Activated T-cell treated with anti-CD3 and anti-CD28 coated beads, Interleukin-2, amount 50 U/mL, for 1 hour (primary cell): ENCODE measurements around the gene DPF3.

ENCODE experiments used
- DNase-seq: peaks from one replicate; pipeline ENCODE4 v3.0.0-alpha.2; 2020

The DPF3 gene

DNA sequence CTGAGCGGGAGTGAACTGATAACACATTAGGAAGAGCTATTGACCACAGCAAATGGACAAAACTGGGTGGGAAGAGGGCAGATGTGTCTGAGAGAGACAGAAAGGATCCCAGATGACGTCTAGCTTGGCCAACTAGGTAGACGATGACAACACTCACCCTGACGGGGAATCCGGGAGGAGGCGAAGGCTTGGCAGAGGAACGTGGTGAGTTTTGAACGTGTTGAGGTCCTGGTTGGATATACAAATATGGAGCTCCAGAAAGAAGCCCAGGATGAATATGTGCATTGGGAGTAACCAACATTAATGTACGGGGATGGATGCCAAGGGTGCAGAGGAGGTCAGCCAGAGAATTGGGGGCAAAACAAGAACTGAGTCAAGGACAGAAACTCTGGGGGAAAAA lies 60.7 kb downstream of the DPF3 start:
- DNase-seq: no peak

DNA sequence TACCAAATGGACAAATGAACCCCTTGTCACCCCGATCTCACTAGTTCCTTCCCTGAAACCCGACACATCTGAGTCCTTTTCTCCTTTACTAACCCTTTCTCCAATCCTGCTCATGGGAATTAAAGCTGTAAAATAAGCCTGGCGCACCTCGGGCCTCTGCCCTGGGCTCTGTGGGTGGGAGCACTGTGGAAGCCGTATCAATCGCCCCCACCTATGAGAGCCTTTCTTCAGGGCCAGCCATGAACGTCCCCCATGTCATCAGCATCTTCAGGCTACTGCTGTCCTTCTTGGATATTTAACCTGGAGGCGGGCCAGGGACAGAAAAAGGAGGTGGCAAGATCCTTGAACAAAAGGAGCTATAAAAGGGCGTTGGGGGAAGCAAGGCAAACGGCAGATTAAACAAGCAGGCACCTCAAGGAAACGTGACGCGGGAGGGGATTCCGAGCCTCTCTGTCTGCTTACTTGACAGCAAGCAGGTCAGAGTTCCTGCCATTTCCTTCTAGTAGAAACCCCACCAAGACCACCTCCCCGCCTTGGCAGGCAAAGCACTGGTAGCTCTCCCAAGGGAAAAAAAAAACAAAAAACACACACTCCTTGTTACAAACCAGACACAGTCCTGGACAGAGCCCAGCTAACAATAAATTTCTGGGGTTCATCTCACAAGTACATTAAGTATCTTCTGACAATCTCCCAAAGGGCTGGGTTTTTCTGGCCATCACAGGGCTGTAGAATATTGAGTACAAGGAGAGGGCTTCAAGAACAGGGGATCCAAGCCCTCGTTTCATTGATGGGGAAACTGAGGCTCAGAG lies 62.9 kb downstream of the DPF3 start:
- no peak for DNase-seq

DNA sequence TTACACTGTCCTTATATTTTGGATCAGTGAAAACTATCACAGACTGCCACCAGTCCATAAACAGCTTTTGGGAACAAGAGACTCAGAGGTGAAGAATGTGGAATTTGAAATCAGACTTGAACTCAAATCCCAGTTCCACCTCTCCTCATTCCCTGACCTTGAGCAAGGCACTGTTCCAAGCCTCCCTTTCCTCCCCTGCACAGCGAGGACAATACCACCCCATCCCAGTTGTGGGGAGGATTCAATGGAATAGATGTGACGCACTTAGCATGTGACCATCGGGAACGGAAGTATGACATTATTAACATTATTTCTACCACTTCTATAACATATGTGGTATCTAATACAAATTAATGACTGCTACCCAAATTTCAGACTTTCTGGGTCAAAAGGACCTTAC lies 63.5 kb downstream of the DPF3 start:
- no peak for DNase-seq

DNA sequence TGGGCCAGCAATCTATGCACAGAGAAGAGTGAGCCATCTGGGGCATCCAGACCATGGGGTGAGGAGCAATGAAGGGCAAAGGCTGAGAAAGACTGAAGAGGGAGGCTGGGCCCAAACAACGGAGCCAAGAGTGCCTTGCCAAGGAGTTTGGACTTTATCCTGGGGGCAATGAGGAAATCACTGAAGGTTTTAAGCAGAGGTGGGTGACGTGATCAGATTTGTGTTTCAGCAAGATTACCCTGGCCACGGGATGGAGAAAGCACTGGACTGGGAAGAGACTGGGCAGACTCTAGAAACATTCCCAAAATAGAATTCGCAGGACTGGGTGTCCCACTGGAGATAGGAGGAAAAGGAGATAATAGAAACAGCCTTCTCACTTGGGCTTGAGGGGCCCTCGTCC lies 65.3 kb downstream of the DPF3 start:
- no peak for DNase-seq

DNA sequence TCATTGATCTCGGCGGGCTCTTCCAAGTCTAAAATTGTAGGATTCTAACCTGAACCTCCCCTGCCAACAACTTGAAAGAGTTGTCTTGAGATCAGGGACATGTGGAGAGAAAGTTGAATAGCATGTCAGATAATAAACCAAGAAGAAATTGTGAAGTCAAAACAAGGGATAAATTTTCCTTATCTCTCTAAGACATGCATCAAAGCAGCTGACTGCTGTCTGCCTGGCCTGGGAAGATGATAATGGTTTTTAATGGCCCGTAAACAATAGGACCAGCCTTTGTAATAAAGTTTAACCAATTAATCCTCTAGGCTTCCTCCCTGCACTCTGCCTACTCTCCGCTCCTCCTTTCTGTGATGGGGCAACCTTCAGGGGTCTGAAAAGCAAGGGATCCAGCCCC lies 67.9 kb downstream of the DPF3 start:
- DNase-seq: no peak

DNA sequence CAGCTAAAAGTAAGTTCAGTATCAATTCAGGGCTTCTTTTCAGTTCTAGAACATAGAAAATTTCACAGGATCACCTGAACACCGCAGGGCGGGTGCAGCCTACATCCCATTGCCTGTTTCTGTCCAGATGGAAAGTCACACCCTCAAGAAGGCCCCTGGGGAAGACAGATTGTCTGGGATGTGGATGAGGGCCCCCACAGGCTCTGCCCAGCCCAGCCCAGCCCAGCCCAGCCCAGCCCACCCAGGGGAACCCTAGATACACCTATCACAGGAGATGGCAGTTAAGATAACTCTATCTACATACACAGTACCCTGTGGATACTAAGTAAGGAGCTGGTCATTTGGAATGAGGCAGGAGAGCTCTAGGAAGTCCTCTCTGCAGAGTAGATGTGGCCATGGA lies 68.4 kb downstream of the DPF3 start:
- no peak for DNase-seq

DNA sequence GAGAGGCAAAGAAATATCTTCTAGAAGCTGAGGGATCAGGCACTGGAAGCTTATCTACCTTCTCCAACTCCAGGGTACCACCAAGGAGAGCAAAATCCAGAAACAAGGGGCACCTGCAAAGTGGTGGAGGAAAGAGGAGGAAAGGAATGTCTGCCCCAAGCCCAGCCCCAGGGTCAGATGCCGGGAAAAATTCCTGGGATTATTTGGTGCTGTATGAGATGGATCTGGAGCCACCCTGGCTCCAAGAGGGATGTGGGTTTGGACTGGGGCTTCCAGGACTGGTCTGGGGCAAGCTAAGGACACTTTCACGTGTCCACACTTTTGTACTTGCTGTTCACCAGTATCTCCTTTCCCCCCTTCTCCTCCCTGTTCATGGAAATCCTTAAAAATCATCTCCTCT lies 69.8 kb downstream of the DPF3 start:
- no peak for DNase-seq

DNA sequence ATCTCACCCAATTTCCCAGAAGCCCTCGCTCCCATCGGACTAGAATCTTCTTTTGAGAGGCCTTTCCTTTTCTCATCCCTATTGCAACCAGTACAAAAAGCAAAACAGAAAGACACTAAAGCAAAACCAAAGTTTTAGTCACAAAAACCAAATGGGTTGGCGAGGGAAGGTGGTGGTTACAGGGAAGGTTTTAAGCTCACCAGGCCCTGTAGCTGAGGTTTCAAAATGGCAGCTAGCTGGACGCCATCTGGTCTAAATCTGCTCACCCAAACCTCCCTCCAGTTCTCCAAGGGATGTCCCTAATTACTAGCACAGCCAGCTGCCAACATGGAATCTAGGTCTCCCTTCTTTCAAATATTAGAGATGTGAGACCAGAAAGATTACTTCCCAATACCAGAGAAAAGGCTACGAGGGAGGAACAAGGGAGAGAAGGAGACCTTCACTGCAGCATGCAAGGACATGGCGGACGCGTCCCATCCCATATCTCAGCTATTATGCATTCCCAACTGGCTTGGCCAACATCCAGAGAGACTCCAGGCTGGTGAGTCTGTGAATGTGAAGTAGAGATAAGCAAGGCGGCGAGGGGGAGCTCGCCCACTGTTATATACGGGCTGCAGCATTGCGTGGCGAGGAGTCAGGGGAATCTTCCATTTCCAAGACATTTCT lies 70.8 kb downstream of the DPF3 start:
- DNase-seq: no peak

DNA sequence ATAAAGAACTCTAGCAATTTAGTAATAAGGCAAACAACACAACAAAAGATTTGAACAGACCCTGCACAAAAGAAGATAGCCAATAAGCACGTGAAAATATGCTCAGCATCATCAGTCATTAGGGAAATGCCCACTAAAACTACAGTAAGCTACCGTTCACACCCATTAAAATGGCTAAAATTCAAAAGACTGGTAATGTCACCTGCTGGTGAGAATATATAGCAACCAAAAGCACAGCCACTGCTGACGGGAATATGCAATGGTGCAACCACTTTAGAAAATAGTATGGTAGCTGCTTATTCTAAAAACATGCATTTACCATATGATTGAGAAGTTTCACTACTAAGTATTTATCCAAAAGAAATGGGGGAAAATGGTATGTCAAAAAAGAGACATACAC lies 74.9 kb downstream of the DPF3 start:
- DNase-seq: no peak

DNA sequence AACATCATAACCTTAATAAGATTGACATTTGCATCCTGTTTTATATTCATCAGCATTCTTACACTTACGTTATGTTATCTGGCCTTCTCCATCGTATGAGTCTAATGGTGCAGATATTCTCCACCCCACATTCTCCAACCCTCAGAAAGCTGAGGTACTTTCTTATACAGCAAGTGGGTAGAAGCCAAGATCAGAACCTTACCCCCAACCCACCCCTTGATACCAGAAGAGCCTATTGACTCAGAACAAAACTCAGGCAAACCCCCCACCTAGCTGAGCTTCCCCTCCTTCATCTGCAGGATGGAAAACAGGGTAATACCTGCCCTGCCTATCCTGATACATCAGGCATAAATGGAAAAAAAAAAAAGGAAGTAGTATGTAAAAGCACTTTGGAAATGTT lies 77.6 kb downstream of the DPF3 start:
- DNase-seq: no peak

DNA sequence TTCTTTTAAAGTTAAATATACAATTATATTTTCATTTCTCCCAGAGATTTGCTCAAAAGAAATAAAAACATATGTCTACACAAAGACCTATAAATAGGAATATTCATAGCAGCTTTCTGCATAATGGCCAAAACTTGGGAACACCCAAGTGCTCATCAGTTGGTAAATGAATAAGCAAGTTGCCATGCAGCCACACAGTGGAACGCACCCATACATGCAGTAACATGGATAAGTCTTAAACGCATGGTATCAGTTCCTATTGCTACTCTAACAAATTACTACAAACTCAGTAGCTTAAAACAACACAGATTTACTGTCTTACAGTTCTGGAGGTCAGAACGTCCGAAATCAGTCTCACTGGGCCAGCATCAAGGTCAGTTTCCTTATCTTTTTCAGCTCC lies 78.5 kb downstream of the DPF3 start:
- DNase-seq: no peak

DNA sequence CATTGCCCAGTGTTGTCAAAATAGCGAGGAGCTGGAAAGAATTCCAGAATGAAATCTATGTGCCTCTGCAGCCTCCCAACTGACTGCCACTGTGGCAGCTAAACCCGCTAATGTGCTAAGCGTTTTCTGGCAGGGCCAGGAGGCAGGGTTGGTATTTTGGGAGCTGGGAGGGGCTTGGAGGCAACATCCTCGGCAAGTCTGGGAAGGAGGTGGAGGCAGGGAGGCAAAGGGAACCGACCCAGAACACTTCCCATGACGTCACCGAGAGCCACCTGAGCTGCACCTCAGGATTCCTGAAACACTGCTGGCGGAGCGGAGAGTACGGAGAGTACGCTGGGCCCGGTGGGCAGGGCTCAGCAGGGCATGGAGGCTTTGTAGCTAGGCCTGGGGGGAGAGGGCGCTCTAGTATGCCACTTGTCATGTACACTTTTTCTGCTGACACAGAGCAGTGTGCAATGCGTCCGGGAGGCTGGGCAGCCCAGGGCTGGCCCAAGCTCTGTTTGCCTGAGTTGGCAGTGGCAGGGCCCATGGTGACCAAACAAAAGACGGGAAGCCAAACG lies 81.5 kb downstream of the DPF3 start:
- DNase-seq: no peak

DNA sequence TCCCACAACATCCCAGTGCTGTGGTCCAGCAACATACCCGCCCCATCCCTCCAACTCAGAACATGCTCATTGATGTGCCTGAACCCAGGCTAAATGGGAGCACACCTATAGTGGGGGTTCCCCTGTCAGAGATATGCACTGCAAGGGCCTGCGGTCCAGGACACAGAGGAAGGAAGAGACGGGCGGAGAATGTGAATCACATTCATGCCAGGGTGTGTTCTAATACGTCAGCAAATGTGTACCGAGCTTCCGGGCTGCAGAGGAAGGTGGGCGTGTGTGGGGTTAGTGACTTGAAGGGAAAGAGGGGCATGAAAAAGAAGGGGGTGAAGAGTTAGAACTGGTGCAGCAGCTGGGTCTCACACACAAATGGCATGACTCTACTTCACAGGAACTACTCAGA lies 83.7 kb downstream of the DPF3 start:
- peak; percentile 27 for DNase-seq

DNA sequence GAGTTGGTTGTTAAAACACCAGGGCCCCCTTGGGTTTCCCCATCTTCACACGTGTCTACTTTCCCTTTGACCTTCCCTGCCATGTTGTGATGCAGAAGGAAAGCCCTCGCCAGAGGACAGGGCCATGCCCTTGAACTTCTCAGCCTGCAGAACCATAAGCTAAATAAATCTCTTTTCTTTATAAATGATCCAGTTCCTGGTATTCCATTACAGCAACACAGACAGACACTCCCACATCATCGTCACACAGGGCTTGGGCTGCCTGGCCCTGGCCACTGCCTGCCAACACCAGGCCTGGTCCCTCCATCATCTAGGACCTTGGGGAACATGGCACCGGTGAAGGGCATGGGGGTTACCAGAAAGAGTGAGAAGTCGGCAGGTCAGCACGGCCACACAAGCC lies 84.8 kb downstream of the DPF3 start:
- DNase-seq: no peak

DNA sequence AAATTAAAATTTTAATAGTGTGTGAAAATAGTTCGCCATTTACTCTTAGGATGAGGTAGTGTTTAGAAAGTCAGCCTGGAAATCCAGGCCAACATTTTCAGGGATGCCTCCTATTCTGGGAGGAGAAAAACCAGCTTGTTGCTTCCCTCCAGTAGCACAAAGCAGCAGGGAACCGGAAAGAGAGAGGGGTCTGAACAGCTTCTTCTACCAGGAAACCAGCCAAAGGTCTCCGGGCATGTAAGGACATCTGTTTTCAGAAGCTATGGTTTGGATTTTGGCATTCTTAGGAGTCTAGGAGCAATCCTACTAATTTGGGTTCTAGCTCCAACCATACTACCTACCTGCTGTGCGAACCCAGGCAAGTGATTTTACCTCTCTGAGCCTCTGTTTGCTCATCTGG lies 85.3 kb downstream of the DPF3 start:
- DNase-seq: no peak

DNA sequence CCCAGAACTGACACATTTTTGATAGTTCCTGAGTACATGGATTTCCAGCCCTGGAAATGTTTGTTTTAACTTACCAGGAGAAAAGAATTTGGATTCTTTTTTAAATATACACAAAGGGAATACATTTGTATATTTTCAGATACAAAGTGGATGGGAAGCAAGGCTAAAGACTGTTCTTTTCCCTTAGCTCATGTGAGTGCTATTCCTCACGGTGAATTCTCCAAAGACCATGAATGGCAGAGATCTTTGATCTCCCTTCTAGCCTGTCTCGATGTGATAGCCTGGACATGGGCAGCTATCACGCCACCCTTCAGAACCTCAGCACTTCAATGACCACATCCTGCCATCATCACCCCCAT lies 91.3 kb downstream of the DPF3 start:
- DNase-seq: no peak

DNA sequence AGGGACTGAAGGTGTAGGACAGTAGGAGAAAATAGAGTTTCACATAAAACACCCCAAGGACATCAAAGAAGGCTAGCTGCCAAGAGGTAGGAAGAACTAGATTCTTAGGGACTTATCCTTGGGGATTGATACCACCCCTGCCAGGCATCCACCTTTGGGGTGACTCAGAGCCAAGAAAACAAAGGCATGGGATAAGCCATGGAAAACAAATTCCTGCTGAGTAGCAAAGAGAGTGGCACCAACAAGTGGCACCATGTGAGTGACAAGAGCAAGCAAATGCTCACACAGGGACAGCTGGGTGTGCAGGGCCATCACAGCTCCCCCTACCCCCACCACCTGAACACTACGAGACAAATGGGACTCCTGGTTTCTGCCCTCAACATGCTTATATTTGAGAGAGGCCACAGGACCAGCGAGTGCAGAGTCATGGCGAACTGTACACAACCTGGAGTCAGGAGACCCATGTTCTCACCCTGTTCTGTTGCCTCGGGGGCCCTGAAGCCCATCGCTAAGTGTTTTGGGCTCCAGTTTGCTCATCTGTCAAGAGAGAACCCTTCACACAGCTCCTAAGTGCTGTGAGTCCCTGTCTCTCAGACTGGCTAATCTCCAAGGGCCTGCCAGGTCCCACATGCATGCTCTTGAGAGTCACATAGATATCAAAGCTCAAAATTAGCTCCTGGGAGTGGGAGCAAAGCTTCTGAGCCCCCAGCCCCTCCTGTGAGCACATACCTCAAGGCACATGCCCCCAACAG lies 91.9 kb downstream of the DPF3 start:
- DNase-seq: no peak

DNA sequence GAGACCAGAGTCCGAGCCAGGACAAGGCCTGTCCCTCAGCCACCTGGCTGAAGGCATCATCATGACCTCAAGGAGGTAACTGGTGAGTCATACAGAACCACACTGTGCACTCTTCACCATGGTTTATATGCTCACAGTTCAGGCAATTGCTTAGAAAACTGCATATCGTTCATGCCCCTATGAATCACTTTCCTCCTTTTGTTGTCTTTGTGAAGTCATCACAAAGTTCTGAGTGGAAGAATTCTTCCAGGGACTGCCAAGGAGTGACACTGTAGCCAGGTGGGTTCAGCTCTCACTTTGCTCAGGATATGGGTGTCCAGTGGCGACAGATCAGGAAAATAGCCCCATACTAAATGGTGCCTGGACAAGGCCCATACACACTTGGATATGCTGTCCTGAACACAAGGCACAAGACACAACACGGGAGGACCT lies 92.5 kb downstream of the DPF3 start:
- DNase-seq: no peak

DNA sequence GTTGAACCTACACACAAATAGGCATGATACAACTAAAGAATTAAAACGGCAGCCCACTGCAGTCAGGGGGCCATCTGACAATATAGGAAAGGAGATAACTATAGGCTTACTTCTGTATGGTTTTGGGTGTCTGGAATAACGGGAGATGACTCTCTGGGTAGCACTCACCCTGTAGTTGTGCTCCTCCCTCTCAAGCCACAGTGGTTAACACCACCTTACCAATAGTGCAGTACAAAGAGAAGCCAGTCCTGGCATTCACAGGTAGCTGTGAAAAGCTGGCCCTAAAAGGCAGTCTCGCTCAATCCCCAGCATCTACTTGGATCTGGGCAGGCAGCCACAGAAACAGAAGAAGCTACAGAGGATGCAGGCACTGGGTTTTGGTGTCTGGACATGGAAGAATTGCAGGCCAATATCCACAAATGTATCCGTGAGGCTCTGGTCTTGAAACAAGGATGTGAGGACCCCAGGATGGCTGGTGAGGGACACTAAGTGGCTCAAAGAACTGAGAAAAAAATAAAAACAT lies 93.0 kb downstream of the DPF3 start:
- DNase-seq: no peak

DNA sequence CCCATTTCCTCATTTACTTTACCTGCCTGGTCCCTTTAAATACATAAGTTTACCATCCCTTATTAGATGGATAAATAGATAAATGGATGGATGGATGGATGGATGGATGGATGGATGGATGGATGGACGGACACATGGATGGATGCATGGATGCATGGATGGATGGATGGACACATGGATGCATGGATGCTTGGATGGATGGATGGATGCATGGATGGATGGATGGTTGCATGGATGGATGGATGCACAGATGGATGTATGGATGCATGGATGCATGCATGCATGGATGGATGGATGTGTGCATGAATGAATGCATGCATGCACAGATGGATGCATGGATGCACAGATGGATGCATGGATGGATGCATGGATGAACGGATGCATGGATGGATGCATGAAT lies 93.6 kb downstream of the DPF3 start:
- DNase-seq: no peak

DNA sequence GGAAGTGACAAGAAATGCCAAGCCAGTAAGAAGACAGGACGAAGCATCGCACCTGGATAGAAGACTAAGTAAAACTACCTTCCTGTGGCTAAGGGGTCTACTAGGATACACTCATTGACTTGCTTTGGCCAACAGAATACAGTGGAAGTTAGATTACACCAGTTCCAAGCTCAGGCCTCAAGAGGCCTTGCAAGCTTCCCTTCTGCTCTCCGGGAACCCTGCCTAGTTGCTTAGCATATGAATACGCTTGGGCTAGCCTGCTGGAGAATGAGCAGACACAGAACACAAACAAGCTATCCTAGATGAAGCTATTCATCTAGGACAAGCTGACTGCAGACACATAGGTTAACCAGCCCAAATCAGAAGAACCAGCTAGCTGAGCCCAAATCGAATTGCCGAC lies 97.0 kb downstream of the DPF3 start:
- no peak for DNase-seq

DNA sequence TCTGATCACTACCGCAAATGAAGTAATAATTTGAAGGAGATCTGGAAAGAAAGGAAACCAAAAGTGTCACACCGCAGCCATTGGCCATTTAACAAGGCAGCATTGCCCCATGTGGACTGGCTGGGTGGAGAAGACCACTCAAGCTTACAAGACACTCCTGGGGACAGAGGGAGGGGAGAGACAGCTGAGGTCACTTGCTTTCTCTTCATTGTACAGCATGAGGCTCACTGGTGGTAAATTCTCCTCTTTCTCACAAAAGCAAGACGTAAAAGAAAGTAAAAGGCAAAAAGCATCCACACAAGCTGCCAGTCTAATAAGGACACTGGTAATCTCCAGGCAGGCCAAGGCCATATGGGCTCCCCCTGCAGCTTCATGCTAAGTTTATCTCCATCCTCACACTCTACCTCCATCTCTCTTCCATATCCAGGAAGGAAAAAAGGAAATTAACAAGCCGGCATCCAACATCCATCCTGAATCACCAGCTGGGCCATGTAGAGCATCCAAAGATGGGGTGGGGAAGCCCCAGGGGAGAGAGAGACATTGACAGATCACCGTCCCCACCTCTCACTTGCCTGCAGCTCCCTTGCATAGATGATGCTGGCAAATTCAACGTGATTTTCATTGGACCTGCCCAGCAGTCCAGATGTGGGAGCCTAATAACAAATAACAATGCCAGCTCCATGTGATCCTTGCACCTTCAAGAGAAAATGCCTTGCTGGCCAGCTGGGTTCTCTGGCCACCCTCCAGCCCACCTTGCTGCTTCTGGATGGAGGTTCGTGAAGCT lies 100.6 kb downstream of the DPF3 start:
- no peak for DNase-seq
